Kidney epithelial cell (primary cell): ENCODE results near the gene IL9R. TPM values are rescaled to one million over a fixed set of nuclear protein-coding genes. Genes with fewer than 3 reads are reported as not detected.
"Not testable (repeated sequence)": the region's sequence is repeated elsewhere in the genome, so short reads cannot be mapped to it uniquely, and the experiment has no call there.

Source experiments
- DNase-seq: peaks from one replicate; pipeline ENCODE4 v3.0.0-alpha.2; 2010; ENCODE audit warnings: low read depth
- H3K27me3 ChIP-seq: 2 replicates; pipeline ENCODE4 v1.6.0; 2011; ENCODE audit warnings: low read length; ENCODE audit not compliant: control insufficient read depth, insufficient read depth
- H3K36me3 ChIP-seq: 2 replicates; pipeline ENCODE4 v1.5.1; 2011; ENCODE audit warnings: low read length; ENCODE audit not compliant: control insufficient read depth, insufficient read depth
- H3K4me3 ChIP-seq: 2 replicates; pipeline ENCODE4 v1.5.1; 2011; ENCODE audit warnings: low read depth, mild to moderate bottlenecking, control low read depth, low read length
- total RNA-seq: library from RNA; depleted of rRNA; stranded (reverse); fragments of >200 nt; gene quantifications from 2 replicates; pipeline ENCODE4 v1.2.3, GENCODE V29; 2015
- TF ChIP-seq, protein P1 (sequence below): IDR thresholded peaks from 2 replicates; pipeline ENCODE4 v1.5.1; 2011; ENCODE audit warnings: mild to moderate bottlenecking, moderate library complexity, low read length, control low read depth, inconsistent platforms; ENCODE audit not compliant: insufficient read depth, poor library complexity, severe bottlenecking

IL9R gene
- total RNA-seq, 1 donor from 2014 or later, result not detected

DNA sequence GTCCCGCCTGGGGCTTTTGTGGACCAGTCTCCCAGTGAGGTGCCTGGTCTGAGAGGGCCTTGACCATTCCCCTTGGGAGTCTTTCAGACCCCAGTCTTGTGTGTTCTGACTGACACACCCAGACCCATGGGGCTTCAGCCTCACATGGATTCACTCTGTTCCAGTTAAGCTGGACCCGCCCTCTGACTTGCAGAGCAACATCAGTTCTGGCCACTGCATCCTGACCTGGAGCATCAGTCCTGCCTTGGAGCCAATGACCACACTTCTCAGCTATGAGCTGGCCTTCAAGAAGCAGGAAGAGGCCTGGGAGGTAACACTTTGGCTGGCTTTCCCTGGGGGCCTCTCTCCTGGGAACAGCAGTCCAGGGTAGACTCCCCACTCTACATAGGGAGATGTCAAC, 6.8 kb downstream of the IL9R start:
- DNase-seq, result no peak
- no peak overlapping the region for H3K4me3 ChIP-seq

DNA sequence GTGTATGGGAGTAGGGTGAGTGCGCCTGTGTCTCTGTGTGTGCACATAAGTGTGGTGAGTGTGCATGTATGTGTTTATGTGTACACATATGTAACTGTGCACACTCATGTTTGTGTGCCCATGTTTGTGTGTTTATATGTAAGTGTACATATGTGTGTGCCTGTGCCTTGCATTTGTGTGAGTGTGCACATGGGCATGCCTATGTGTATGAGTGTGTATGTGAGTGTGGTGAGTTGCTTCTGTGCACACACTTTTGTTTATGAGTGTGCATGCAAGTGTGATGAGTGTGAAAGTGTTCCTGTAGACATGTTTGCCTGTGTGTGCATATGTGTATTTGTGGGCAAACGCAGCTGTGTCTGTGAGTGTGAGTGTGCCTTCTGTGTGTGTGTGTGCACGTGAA, 7.2 kb downstream of the IL9R start:
- Histone ChIP-seq H3K36me3 (no peaks in the 10 kb centered on the region), H3K4me3 (no peak overlapping the region), H3K27me3 (no peaks in the 10 kb centered on the region)
- DNase-seq, result no peak
- TF ChIP-seq, protein P1, sequence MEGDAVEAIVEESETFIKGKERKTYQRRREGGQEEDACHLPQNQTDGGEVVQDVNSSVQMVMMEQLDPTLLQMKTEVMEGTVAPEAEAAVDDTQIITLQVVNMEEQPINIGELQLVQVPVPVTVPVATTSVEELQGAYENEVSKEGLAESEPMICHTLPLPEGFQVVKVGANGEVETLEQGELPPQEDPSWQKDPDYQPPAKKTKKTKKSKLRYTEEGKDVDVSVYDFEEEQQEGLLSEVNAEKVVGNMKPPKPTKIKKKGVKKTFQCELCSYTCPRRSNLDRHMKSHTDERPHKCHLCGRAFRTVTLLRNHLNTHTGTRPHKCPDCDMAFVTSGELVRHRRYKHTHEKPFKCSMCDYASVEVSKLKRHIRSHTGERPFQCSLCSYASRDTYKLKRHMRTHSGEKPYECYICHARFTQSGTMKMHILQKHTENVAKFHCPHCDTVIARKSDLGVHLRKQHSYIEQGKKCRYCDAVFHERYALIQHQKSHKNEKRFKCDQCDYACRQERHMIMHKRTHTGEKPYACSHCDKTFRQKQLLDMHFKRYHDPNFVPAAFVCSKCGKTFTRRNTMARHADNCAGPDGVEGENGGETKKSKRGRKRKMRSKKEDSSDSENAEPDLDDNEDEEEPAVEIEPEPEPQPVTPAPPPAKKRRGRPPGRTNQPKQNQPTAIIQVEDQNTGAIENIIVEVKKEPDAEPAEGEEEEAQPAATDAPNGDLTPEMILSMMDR, result no peak

More for the DNA sequence above, 6.8 kb downstream of the IL9R start:
- no peaks in the 10 kb centered on the region for H3K36me3 ChIP-seq
- H3K27me3 ChIP-seq, result no peaks in the 10 kb centered on the region
- TF ChIP-seq, protein P1, result no peak

DNA sequence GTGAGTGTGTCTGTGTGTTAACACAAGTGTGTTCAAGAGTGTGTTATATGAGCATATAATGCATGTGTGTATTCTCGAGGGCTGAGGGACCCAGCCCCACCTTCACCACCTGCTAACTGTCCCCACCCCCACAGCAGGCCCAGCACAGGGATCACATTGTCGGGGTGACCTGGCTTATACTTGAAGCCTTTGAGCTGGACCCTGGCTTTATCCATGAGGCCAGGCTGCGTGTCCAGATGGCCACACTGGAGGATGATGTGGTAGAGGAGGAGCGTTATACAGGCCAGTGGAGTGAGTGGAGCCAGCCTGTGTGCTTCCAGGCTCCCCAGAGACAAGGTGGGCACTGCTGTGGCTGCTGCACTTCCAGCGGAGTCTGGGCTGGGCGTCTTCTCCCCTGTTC, 7.6 kb downstream of the IL9R start:
- TF ChIP-seq, protein P1, result no peak
- no peak for DNase-seq

DNA sequence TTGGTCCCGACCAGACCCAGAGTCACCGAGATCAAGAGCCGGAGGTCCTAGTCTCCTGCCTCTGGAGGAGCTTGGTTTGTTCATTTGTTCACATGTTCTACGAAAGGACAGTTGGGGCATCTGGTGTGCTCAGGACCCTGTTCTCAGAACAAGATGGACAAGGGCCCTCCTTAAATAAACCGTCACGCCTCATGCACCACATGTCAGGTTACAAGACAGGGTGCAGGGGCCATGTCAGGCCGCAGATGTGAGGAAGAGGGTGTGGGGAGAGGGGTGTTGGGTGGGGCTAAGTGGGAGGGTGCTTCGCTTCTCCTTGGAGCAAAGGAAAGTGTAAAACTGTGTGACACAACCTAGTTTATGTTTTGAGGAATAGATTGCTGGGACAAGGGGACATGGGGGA, 9.0 kb downstream of the IL9R start:
- H3K27me3 ChIP-seq, H3K4me3 ChIP-seq, H3K36me3 ChIP-seq, DNase-seq: not testable (repeated sequence)

More for the DNA sequence above, 7.6 kb downstream of the IL9R start:
- no peaks in the 10 kb centered on the region for H3K36me3 ChIP-seq
- H3K4me3 ChIP-seq, result no peak overlapping the region
- no peaks in the 10 kb centered on the region for H3K27me3 ChIP-seq

DNA sequence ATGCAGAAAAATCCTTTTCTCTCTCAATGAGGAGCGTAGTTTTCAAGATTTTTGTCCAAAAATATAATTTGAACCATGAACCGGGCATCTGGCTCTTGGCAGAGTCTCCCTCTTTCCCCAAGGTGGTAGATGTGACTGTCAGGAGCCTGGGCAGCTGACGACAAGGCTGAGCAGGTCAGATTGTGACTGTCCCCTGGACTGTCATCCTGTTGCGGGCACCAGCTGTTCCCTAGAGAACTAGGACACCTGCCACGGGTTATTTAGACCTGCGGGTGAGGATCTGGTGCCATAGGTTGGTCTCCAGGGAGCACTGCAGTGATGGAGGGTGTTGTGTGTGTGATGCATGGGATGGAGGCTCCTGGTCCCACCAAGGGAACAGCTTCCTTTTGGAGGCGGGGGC, 10.9 kb downstream of the IL9R start:
- not testable (repeated sequence) for DNase-seq, H3K36me3 ChIP-seq, H3K4me3 ChIP-seq, H3K27me3 ChIP-seq

DNA sequence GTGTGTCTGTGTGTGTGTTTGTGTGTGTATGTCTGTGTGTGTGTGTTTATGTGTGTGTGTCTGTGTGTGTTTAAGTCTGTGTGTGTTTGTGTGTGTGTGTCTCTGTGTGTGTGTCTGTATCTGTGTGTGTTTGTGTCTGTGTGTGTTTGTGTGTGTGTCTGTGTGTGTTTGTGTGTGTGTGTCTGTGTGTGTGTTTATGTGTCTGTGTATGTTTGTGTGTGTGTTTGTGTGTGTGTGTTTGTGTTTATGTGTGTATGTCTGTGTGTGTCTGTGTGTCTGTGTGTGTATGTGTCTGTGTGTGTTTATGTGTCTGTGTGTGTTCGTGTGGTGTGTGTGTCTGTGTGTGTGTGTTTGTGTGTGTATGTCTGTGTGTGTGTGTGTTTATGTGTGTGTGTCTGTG, 11.4 kb downstream of the IL9R start:
- TF ChIP-seq, protein P1, result no peak
- DNase-seq, result no peak
- Histone ChIP-seq H3K36me3 (no peaks in the 10 kb centered on the region), H3K27me3 (no peaks in the 10 kb centered on the region), H3K4me3 (no peak overlapping the region)

DNA sequence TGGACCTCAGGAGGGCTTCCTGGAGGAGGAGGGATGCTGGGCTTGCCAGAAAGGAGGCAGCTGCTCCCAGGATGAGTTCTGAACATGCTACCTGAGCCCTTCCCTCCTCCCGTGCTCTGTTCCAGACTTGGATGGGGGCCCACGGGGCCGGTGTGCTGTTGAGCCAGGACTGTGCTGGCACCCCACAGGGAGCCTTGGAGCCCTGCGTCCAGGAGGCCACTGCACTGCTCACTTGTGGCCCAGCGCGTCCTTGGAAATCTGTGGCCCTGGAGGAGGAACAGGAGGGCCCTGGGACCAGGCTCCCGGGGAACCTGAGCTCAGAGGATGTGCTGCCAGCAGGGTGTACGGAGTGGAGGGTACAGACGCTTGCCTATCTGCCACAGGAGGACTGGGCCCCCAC, 12.2 kb downstream of the IL9R start:
- DNase-seq, H3K4me3 ChIP-seq, H3K36me3 ChIP-seq, H3K27me3 ChIP-seq: not testable (repeated sequence)

DNA sequence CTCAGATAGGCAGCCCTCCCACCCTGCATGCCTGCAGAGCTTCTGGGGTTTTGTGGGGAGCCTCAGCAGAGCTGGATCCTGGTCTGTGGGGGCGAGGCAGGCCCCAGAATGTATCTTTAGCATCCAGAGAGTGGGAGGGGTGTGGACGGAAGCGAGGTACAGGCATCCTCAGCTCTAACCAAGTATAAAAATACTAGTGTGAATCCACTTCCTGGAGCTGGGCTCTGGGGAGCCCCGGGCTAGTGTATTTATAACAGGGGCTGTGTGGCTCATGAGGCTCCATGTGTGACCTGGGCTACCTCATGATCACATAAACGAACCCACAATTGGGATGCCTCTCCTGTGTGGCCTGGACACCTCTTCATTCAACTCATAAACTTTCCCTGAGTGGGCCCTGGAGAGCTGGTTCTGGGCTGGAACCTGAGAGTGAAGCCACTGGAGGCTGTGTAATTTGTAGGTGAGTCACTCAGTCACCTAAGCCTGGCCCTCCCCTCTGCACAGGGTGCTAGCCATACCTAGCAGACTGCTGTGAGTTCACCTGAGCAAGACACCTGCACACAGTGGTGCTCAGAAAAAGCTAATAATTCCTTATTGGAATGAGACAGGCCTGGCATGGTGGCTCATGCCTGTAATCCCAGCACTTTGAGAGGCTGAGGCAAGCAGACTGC, 15.9 kb downstream of the IL9R start:
- H3K4me3 ChIP-seq, H3K27me3 ChIP-seq, DNase-seq, H3K36me3 ChIP-seq: not testable (repeated sequence)

DNA sequence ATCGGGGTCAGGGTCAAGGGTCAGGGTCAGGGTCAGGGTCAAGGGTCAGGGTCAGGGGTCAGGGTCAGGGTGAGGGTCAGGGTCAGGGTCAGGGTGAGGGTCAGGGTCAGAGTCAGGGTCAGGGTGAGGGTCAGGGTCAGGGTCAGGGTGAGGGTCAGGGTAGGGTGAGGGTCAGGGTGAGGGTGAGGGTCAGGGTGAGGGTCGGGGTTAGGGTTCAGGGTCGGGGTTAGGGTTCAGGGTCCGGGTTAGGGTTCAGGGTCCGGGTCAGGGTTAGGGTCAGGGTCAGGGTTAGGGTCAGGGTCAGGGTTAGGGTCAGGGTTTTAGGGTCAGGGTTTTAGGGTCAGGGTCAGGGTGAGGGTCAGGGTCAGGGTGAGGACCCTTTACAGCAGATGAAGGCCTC, 22.4 kb downstream of the IL9R start:
- not testable (repeated sequence) for H3K4me3 ChIP-seq, DNase-seq, H3K36me3 ChIP-seq, H3K27me3 ChIP-seq

DNA sequence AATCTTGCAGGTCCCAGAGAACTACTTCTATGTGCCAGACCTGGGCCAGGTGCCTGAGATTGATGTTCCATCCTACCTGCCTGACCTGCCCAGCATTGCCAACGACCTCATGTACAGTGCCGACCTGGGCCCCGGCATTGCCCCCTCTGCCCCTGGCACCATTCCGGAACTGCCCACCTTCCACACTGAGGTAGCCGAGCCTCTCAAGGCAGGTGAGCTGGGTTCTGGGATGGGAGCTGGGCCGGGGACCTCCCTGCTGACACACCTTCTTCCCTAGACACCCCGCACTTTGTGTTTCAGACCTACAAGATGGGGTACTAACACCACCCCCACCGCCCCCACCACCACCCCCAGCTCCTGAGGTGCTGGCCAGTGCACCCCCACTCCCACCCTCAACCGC, 25.5 kb downstream of the IL9R start:
- DNase-seq, result not testable (repeated sequence)

DNA sequence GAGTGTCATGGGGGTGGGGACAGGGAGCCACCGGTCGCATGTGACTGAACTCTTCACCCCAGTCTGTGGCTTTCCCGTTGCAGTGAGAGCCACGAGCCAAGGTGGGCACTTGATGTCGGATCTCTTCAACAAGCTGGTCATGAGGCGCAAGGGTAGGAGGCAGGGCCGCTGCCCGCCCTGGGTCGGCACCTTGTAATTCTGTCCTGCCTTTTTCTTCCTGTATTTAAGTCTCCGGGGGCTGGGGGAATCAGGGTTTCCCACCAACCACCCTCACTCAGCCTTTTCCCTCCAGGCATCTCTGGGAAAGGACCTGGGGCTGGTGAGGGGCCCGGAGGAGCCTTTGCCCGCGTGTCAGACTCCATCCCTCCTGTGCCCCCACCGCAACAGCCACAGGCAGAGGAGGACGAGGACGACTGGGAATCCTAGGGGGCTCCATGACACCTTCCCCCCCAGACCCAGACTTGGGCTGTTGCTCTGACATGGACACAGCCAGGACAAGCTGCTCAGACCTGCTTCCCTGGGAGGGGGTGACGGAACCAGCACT, 27.5 kb downstream of the IL9R start:
- H3K27me3 ChIP-seq, H3K36me3 ChIP-seq, H3K4me3 ChIP-seq, DNase-seq: not testable (repeated sequence)

More for the DNA sequence above, 25.5 kb downstream of the IL9R start:
- not testable (repeated sequence) for H3K36me3 ChIP-seq, H3K27me3 ChIP-seq, H3K4me3 ChIP-seq
